Spleen (tissue), 11 donors: Measurements from ENCODE around the gene NFATC1. TPM values are rescaled to one million over a fixed set of nuclear protein-coding genes. Genes with fewer than 3 reads are reported as not detected.

Source experiments
- DNase-seq: peaks from one replicate; pipeline ENCODE4 v3.0.0-alpha.2; 2020
- H3K27ac ChIP-seq, 8 donors: fragments of 200-600 bp; sonication (generic) in 7 of 8; 1 replicate in 4 of 8; 2 replicates in 4 of 8; pipeline versions ENCODE4 v1.5.0 to v1.8.0; 2016 to 2021; ENCODE audit warnings: inconsistent platforms in 4 of 8, mild to moderate bottlenecking in 4 of 8, moderate library complexity in 1 of 8
- H3K27me3 ChIP-seq, 7 donors: fragments of 200-600 bp; sonication (generic) in 6 of 7; replicated peaks in 1 of 7; 1 replicate in 4 of 7; 2 replicates in 3 of 7; pipeline versions ENCODE4 v1.5.0 to v1.8.0; 2016 to 2021; ENCODE audit warnings: inconsistent platforms in 3 of 7, mild to moderate bottlenecking in 1 of 7
- H3K36me3 ChIP-seq, 6 donors: fragments of 200-600 bp; sonication (generic) in 5 of 6; 1 replicate in 4 of 6; 2 replicates in 2 of 6; pipeline versions ENCODE4 v1.5.0 to v1.8.0; 2016 to 2021; ENCODE audit warnings: inconsistent platforms in 2 of 6
- H3K4me1 ChIP-seq, 6 donors: fragments of 200-600 bp; sonication (generic) in 5 of 6; 1 replicate in 3 of 6; 2 replicates in 3 of 6; pipeline versions ENCODE4 v1.5.0 to v1.8.0; 2016 to 2021; ENCODE audit warnings: inconsistent platforms in 3 of 6
- H3K4me3 ChIP-seq, 8 donors: fragments of 200-600 bp; sonication (generic) in 7 of 8; 1 replicate in 4 of 8; 2 replicates in 4 of 8; pipeline versions ENCODE4 v1.5.0 to v1.8.0; 2016 to 2021; ENCODE audit warnings: inconsistent platforms in 4 of 8, mild to moderate bottlenecking in 4 of 8, moderate library complexity in 2 of 8
- H3K9me3 ChIP-seq, 8 donors: fragments of 200-600 bp; sonication (generic) in 7 of 8; 1 replicate in 4 of 8; 2 replicates in 4 of 8; pipeline versions ENCODE4 v1.5.0 to v1.8.0; 2016 to 2021; ENCODE audit warnings: inconsistent platforms in 4 of 8
- POLR2A ChIP-seq, 3 donors: fragments of 450-650 bp; IDR thresholded peaks; one replicate each; pipeline ENCODE4 v1.5.1; 2017; ENCODE audit warnings: antibody characterized with exemption in 3 of 3, mild to moderate bottlenecking in 1 of 3
- POLR2AphosphoS5 ChIP-seq, 3 donors: sonication (generic); formaldehyde crosslinking; IDR thresholded peaks; one replicate each; pipeline ENCODE4 v1.5.1; 2017; ENCODE audit warnings: antibody characterized with exemption in 3 of 3
- WGBS, 5 donors: extraction: QIAGEN DNeasy Blood & Tissue Kit in 3 of 5; methylation state at CpG; one replicate each; pipeline versions ENCODE4 v1.1.5 to v1.1.7; 2013 to 2018; 5-methylcytosine and 5-hydroxymethylcytosine counted together
- intact Hi-C: fragments of 100-400 bp; cut with DNase I; formaldehyde crosslinking; loops from one replicate; pipeline ENCODE4 v1.15.0; 2023; ENCODE audit warnings: low total_unique reads
- polyA plus RNA-seq, 3 donors: library from polyadenylated mRNA; stranded (reverse); fragments of 200-250 nt; gene quantifications; one replicate each; pipeline ENCODE4 v1.2.1, GENCODE V29; 2013
- total RNA-seq, 7 donors: library from RNA; depleted of rRNA in 3 of 7; stranded (reverse); fragments of >200 nt in 3 of 7; fragmentation: NEBNext Ultra II Directional in 4 of 7; extraction: Animal tissue kit (Norgen Biotek cat#: 25700) in 4 of 7; gene quantifications; one replicate each; pipeline versions ENCODE4 v1.1.0 to v1.2.1, GENCODE V29; 2016 to 2021
- TF ChIP-seq, protein P1 (sequence below), 11 experiments: fragments of 200-600 bp in 7 of 11; fragments of 450-650 bp in 4 of 11; sonication (generic) in 4 of 11; IDR thresholded peaks in 8 of 11; conservative IDR thresholded peaks in 3 of 11; 1 replicate in 7 of 11; 2 replicates in 4 of 11; pipeline versions ENCODE4 v1.4.0 to v1.8.0; 2016 to 2021; ENCODE audit warnings: antibody characterized with exemption in 11 of 11, inconsistent platforms in 4 of 11, mild to moderate bottlenecking in 1 of 11
- donor health status: healthy with polysubstance abuse.
- donor health status: DM: no; HTN: no; CAD: no; lungs with moderate emphysema.
- donor health status: DM: no; HTN: no; CAD: no.
- donor health status: Bipolar disorder and iron deficiency.
- donor health status: healthy.
- donor health status: DM: no; HTN: no; CAD: no.
- donor health status: DM: yes; HTN: yes; CAD: no.

NFATC1 gene
- total and polyA plus RNA-seq, 10 donors: 20.7 to 64.9 (median 47.4) TPM

DNA sequence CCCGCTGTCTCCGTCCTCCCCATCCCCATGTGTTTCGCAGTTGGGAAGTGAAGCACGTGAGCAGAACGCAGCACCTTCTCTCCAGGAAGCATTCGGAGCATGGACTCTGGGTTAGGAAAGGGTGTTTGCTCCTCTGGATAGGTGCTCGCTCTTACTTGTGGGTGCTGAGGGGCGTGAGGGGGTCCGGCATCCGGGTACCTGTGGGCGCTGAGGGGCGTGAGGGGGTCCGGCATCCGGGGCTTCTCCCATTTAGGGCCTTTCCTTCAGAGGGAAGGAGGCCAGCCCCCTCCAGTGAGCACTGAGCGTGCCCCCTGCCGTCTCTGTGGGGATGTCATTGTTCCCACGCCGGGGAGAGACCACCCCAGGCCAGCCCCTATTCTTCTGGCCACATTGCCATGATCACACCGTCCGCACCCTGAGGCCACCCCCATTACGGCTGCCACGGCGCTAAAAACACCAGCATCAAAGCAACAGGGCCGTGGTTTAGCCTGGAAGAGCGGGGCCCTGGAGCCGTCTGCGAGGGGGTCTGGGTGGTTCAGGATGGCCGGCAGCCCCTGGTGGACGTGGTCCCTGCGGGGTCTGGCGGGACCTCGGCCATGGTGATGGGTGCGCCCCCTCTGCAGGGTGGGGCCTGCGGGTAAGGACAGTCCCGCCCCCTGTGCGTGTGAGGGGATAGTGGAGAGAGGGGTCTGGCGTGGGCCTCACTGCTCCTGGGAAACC, 41.0 kb downstream of the NFATC1 start:
- Histone ChIP-seq H3K9me3 (no peaks in the 10 kb centered on the region), H3K4me1 (peaks cover 0 to 79% (median 35%) of the 10 kb centered on the region in 6 donors), H3K27me3 (no peaks in the 10 kb centered on the region), H3K36me3 (peaks cover 0 to 98% (median 32%) of the 10 kb centered on the region in 6 donors), H3K27ac (peak overlapping the region in 1 of 8 donors; percentile 32), H3K4me3 (no peak overlapping the region)
- WGBS, 5 donors: 89 to 97% (median 96%) methylated on average over 23 to 37 of the region's 37 CpGs
- TF ChIP-seq POLR2A (IDR thresholded peaks at IDR 0.05): no peak
- TF ChIP-seq, protein P1, sequence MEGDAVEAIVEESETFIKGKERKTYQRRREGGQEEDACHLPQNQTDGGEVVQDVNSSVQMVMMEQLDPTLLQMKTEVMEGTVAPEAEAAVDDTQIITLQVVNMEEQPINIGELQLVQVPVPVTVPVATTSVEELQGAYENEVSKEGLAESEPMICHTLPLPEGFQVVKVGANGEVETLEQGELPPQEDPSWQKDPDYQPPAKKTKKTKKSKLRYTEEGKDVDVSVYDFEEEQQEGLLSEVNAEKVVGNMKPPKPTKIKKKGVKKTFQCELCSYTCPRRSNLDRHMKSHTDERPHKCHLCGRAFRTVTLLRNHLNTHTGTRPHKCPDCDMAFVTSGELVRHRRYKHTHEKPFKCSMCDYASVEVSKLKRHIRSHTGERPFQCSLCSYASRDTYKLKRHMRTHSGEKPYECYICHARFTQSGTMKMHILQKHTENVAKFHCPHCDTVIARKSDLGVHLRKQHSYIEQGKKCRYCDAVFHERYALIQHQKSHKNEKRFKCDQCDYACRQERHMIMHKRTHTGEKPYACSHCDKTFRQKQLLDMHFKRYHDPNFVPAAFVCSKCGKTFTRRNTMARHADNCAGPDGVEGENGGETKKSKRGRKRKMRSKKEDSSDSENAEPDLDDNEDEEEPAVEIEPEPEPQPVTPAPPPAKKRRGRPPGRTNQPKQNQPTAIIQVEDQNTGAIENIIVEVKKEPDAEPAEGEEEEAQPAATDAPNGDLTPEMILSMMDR (IDR thresholded peaks at IDR 0.05 in 8 of 11, conservative IDR thresholded peaks at IDR 0.05 in 3 of 11): no peak
- no peak for TF ChIP-seq POLR2AphosphoS5 (IDR thresholded peaks at IDR 0.05)
- intact Hi-C loops: no loop called here
- no peak for DNase-seq

DNA sequence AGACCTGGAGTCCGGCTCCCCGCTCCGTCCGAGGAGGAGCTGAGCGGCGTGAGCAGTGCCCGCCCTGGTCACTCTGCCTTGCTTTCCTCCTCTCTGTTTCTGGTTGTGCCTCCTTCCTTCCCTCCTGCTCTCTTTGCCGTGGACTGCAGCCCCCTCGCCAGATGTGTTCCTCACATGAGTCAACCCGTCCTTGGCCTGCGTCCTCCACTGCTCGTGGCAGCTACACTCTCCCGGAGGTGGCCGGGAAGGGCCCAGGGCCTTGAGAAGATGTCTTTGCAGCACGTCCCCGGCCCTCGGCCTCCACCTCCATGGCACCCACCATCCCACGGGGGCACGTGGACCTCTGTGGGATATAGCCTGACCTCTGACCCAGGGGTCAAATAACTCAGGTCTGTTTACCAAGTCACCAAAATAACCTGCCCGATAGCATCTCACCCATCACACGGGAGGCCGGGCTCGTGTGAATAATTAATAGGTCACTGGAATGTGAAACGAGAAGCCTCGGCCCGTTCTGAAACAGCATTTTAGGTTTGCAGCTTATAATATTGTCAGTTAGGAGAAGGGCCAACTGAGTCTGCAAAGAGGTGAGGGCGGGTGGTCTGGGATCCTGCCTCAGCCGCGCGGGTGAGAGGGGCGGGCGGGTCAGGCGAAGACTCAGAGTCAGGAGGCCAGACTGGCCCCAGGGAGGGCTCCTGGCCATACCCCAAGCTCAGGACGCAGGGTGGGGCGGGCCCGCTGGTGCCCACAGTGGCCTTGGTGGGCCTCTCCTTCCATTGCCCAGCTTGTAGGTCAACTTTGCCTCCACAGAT, 42.6 kb downstream of the NFATC1 start:
- no peaks in the 10 kb centered on the region for H3K9me3 ChIP-seq
- intact Hi-C loops: no loop called here
- WGBS, 5 donors: 76 to 83% (median 82%) methylated on average over 35 to 36 of the region's 36 CpGs

DNA sequence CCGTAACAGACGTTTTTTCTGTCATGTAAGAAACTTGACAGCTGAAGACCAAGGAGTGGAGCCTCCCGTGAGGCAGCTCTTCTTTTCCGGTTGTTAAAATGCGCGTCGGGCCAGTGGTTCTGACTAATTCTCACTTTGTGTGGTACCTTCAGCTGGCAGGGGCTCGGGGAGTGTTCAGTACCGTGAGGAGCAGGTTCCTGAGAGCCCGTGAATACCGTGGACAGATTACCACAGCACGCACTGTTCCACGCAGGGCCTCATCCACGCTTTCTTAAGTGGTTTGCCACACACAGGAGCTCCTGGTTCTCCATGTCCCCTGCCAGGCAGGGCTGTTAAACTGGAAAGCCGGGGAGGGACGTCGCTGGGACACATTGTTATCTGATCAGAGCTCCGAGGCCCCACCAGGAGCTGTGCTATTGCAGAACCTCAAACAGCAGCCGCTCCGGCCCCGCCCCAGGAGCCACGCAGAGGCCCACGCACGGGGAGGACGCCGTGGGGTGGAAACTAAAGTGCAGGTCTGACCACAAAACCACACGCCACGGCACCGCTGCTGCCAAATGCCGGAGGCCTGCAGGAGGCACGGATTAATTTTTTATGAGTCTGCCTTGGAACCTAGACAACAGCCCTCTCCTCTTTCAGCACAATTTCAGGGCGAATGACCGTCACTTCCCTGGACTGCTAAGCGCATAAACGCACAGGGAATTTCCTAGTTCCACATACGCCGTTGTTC, 43.3 kb downstream of the NFATC1 start:
- no peak for DNase-seq

More for the DNA sequence above, 42.6 kb downstream of the NFATC1 start:
- no peak for DNase-seq
- Histone ChIP-seq H3K4me1 (peaks cover 0 to 94% (median 50%) of the 10 kb centered on the region in 6 donors), H3K36me3 (peaks cover 0 to 95% (median 25%) of the 10 kb centered on the region in 6 donors), H3K27ac (peak overlapping the region in 3 of 8 donors; percentile 22 to 50 (median 40)), H3K4me3 (no peak overlapping the region), H3K27me3 (no peaks in the 10 kb centered on the region)
- TF ChIP-seq POLR2AphosphoS5 (IDR thresholded peaks at IDR 0.05) (peak in 1 of 3 donors; percentile 57), POLR2A (IDR thresholded peaks at IDR 0.05) (no peak)

DNA sequence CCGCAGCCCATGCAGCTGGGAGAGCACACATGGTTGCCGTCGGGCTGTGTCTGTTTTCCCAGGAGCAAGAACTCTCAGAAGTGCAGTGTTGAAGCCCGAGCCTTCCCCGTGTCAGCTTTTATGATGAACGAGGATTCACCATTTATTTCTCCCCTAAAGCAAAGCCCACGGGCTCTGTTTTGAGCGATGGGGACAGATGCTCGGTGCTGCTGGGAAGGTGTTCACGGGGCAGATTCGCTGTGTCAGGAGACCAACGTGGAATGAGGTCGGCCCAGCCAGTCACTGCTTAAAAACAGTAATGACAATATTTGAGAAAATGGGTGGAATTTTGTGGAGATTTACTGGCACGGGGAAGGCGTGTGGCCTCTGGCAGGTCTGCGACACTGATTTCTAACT, 43.9 kb downstream of the NFATC1 start:
- no peak for DNase-seq
- Histone ChIP-seq H3K27ac (no peak overlapping the region), H3K36me3 (peaks cover 0 to 93% (median 12%) of the 10 kb centered on the region in 6 donors), H3K9me3 (no peaks in the 10 kb centered on the region), H3K4me3 (no peak overlapping the region), H3K27me3 (no peaks in the 10 kb centered on the region), H3K4me1 (peaks cover 0 to 94% (median 54%) of the 10 kb centered on the region in 6 donors)
- WGBS, 5 donors: 91 to 93% (median 92%) methylated on average over 16 of the region's 16 CpGs
- TF ChIP-seq, protein P1 (IDR thresholded peaks at IDR 0.05 in 8 of 11, conservative IDR thresholded peaks at IDR 0.05 in 3 of 11): no peak
- no peak for TF ChIP-seq POLR2A (IDR thresholded peaks at IDR 0.05)
- TF ChIP-seq POLR2AphosphoS5 (IDR thresholded peaks at IDR 0.05): no peak
- intact Hi-C loops: no loop called here

More for the DNA sequence above, 43.3 kb downstream of the NFATC1 start:
- H3K27ac ChIP-seq: peak overlapping the region in 3 of 8 donors; percentile 22 to 50 (median 40)
- H3K9me3 ChIP-seq: no peaks in the 10 kb centered on the region
- H3K27me3 ChIP-seq: no peaks in the 10 kb centered on the region
- H3K36me3 ChIP-seq: peaks cover 0 to 93% (median 18%) of the 10 kb centered on the region in 6 donors
- intact Hi-C loops: no loop called here
- peaks cover 0 to 95% (median 54%) of the 10 kb centered on the region in 6 donors for H3K4me1 ChIP-seq
- H3K4me3 ChIP-seq: no peak overlapping the region
- 63 to 81% (median 73%) methylated on average over 29 to 37 of the region's 37 CpGs for WGBS, 5 donors
- TF ChIP-seq POLR2AphosphoS5 (IDR thresholded peaks at IDR 0.05): peak in 1 of 3 donors; percentile 28
- TF ChIP-seq POLR2A (IDR thresholded peaks at IDR 0.05): no peak
